Measurements from ENCODE around the gene CORO2B.
"Not testable (repeated sequence)": the region's sequence is repeated elsewhere in the genome, so short reads cannot be mapped to it uniquely, and the experiment has no call there.

Gene CORO2B

GRCh38 chr15:68601206-68602197, 22.7 kb downstream of the CORO2B start:
- no peak overlapping the region for H3K4me3 ChIP-seq (ENCODE audit: low read depth, low read length)
- DNase-seq, result no peak
- in situ Hi-C loops (cut with HindIII; ENCODE audit: low pct_ligation_motif_present, low sequenced_read_pairs), result no loop called here
- H3K36me3 ChIP-seq (replicated peaks), result no peaks in the 10 kb centered on the region
- H3K27ac ChIP-seq, result no peak overlapping the region
- TF ChIP-seq, protein P1, sequence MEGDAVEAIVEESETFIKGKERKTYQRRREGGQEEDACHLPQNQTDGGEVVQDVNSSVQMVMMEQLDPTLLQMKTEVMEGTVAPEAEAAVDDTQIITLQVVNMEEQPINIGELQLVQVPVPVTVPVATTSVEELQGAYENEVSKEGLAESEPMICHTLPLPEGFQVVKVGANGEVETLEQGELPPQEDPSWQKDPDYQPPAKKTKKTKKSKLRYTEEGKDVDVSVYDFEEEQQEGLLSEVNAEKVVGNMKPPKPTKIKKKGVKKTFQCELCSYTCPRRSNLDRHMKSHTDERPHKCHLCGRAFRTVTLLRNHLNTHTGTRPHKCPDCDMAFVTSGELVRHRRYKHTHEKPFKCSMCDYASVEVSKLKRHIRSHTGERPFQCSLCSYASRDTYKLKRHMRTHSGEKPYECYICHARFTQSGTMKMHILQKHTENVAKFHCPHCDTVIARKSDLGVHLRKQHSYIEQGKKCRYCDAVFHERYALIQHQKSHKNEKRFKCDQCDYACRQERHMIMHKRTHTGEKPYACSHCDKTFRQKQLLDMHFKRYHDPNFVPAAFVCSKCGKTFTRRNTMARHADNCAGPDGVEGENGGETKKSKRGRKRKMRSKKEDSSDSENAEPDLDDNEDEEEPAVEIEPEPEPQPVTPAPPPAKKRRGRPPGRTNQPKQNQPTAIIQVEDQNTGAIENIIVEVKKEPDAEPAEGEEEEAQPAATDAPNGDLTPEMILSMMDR (IDR thresholded peaks at IDR 0.05; ENCODE audit: low read depth, low read length, missing control alignments), result no peak
- H3K27me3 ChIP-seq (replicated peaks), result no peaks in the 10 kb centered on the region

DNA sequence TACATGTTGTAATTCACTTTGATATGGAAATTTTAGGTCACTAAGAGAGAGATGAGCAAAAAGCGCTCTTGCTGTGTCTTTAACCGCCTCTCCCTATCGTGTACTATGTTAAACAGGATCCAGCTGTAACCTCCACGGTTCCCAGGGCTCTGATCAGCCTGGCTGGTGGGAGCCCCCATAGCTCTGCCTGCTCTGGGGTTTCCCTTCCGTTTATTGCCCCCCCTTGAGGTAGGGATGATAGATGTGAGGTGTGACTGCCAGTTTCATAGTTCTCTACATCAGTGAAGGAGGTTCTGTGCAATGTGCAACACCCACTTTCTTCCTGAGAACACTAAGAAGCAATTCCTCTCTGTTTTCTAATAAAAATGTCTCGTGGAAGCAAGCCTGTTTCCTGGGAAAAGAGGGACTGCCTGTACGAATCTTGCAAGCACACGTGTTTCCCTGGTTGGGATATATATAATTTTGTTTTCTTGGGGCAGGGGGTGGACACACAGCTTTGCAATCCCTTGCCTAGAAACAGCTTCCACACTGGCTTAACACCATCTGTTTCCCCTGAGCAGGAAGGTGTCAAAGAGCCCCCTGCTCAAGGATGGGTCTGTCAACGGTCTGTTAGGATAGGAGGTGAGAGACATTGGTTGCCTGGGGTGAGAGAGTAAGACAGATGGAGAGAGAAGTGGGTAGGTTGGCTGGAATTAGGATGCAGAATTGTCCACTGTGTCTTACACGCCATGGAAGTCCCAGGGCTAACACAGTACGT, 23.8 kb downstream of the CORO2B start:
- no peaks in the 10 kb centered on the region for H3K36me3 ChIP-seq (replicated peaks)
- H3K4me3 ChIP-seq (ENCODE audit: low read depth, low read length), result no peak overlapping the region
- TF ChIP-seq, protein P1 (IDR thresholded peaks at IDR 0.05; ENCODE audit: low read depth, low read length, missing control alignments), result no peak
- in situ Hi-C loops (cut with HindIII; ENCODE audit: low pct_ligation_motif_present, low sequenced_read_pairs), result no loop called here
- H3K27ac ChIP-seq, result no peak overlapping the region
- H3K27me3 ChIP-seq (replicated peaks), result no peaks in the 10 kb centered on the region
- DNase-seq, result no peak

DNA sequence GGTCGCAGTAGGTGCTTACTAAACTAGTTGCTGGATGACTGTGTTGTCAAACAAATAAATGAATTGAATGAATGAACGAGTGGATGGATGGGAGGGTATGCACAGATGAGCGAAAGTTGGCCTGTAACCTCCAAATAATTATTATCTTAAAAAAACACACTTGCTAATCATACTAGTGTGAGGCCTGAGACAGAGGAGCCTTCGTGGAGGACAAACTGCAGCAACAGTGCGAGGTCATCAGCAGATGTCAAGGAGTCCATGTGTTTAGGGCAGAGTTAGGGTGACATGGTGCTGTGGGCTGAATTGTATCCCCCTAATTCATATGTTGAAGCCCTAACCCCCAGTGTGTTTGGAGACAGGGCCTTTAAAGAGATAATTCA, 24.4 kb downstream of the CORO2B start:
- DNase-seq, result no peak
- no peak overlapping the region for H3K27ac ChIP-seq
- in situ Hi-C loops (cut with HindIII; ENCODE audit: low pct_ligation_motif_present, low sequenced_read_pairs), result no loop called here
- no peaks in the 10 kb centered on the region for H3K36me3 ChIP-seq (replicated peaks)
- TF ChIP-seq, protein P1 (IDR thresholded peaks at IDR 0.05; ENCODE audit: low read depth, low read length, missing control alignments), result no peak
- H3K27me3 ChIP-seq (replicated peaks), result no peaks in the 10 kb centered on the region
- H3K4me3 ChIP-seq (ENCODE audit: low read depth, low read length), result no peak overlapping the region

- no peak for DNase-seq
- TF ChIP-seq, protein P1 (IDR thresholded peaks at IDR 0.05; ENCODE audit: low read depth, low read length, missing control alignments), result no peak
- no peak overlapping the region for H3K4me3 ChIP-seq (ENCODE audit: low read depth, low read length)
- H3K27me3 ChIP-seq (replicated peaks), result no peaks in the 10 kb centered on the region
- in situ Hi-C loops (cut with HindIII; ENCODE audit: low pct_ligation_motif_present, low sequenced_read_pairs), result no loop called here
- H3K36me3 ChIP-seq (replicated peaks), result no peaks in the 10 kb centered on the region
- H3K27ac ChIP-seq, result no peak overlapping the region
Observed at GRCh38 chr15:68603951-68604350, 25.2 kb downstream of the CORO2B start.

GRCh38 chr15:68604840-68605478, 26.2 kb downstream of the CORO2B start:
- peak; percentile 82 for DNase-seq
- H3K27ac ChIP-seq; H3K27me3 ChIP-seq (replicated peaks); H3K36me3 ChIP-seq (replicated peaks); in situ Hi-C loops (cut with HindIII; ENCODE audit: low pct_ligation_motif_present, low sequenced_read_pairs); H3K4me3 ChIP-seq (ENCODE audit: low read depth, low read length): not testable (repeated sequence)

- H3K36me3 ChIP-seq (replicated peaks), result no peaks in the 10 kb centered on the region
- H3K27ac ChIP-seq, result no peak overlapping the region
- no peak for DNase-seq
- no peaks in the 10 kb centered on the region for H3K27me3 ChIP-seq (replicated peaks)
- H3K4me3 ChIP-seq (ENCODE audit: low read depth, low read length), result no peak overlapping the region
- TF ChIP-seq, protein P1 (IDR thresholded peaks at IDR 0.05; ENCODE audit: low read depth, low read length, missing control alignments), result no peak
- in situ Hi-C loops (cut with HindIII; ENCODE audit: low pct_ligation_motif_present, low sequenced_read_pairs), result no loop called here
Observed at GRCh38 chr15:68606375-68606774, 27.6 kb downstream of the CORO2B start.
